Gastrocnemius medialis (tissue), 4 donors: ENCODE results near the gene UBP1. TPM values are rescaled to one million over a fixed set of nuclear protein-coding genes. Genes with fewer than 3 reads are reported as not detected.

ENCODE experiments used
- ATAC-seq, 2 donors: fragments of 150-250 bp; one replicate each; pipeline ENCODE4 v1.9.1; 2016
- DNase-seq, 2 donors: peaks; one replicate each; pipeline ENCODE4 v3.0.0-alpha.2; 2019
- H3K27ac ChIP-seq, 4 donors: fragments of 200-600 bp; sonication (generic); 1 replicate in 1 of 4; 2 replicates in 3 of 4; pipeline ENCODE4 v1.5.1; 2016 to 2018; ENCODE audit warnings: mild to moderate bottlenecking in 2 of 4, moderate library complexity in 1 of 4
- H3K27me3 ChIP-seq, 3 donors: fragments of 200-600 bp; sonication (generic) in 2 of 3; 1 replicate in 1 of 3; 2 replicates in 2 of 3; pipeline versions ENCODE4 v1.5.1 to v1.6.0; 2016 to 2019; ENCODE audit warnings: mild to moderate bottlenecking in 1 of 3, moderate library complexity in 1 of 3
- H3K36me3 ChIP-seq, 2 donors: fragments of 200-600 bp; sonication (generic) in 1 of 2; one replicate each; pipeline ENCODE4 v1.5.1; 2017 to 2018
- H3K4me1 ChIP-seq, 2 donors: fragments of 200-600 bp; sonication (generic) in 1 of 2; one replicate each; pipeline ENCODE4 v1.5.1; 2016 to 2017; ENCODE audit warnings: mild to moderate bottlenecking in 2 of 2
- H3K4me3 ChIP-seq, 4 donors: fragments of 200-600 bp; sonication (generic) in 3 of 4; 1 replicate in 1 of 4; 2 replicates in 3 of 4; pipeline ENCODE4 v1.5.1; 2016 to 2019; ENCODE audit warnings: mild to moderate bottlenecking in 2 of 4
- H3K9me3 ChIP-seq, 3 donors: fragments of 200-600 bp; sonication (generic) in 2 of 3; 1 replicate in 1 of 3; 2 replicates in 2 of 3; pipeline ENCODE4 v1.5.1; 2016 to 2019
- CTCF ChIP-seq, 5 experiments: fragments of 450-650 bp in 3 of 5; fragments of 200-600 bp in 2 of 5; sonication (generic) in 2 of 5; IDR thresholded peaks in 4 of 5; conservative IDR thresholded peaks in 1 of 5; 1 replicate in 4 of 5; 2 replicates in 1 of 5; pipeline ENCODE4 v1.5.1; 2016 to 2019; ENCODE audit warnings: antibody characterized with exemption in 5 of 5, mild to moderate bottlenecking in 3 of 5, moderate library complexity in 3 of 5
- POLR2A ChIP-seq, 2 donors: fragments of 450-650 bp; IDR thresholded peaks; one replicate each; pipeline ENCODE4 v1.6.1; 2017; ENCODE audit warnings: antibody characterized with exemption in 2 of 2, mild to moderate bottlenecking in 2 of 2, moderate library complexity in 2 of 2
- in situ Hi-C, 4 donors: fragments of 200-750 bp; cut with MboI; loops; one replicate each; pipeline versions ENCODE4 v1.15.0 to v1.8.0; 2017; ENCODE audit warnings: low sequenced_read_pairs in 4 of 4
- intact Hi-C: fragments of 100-400 bp; cut with DNase I; formaldehyde crosslinking; loops from one replicate; pipeline ENCODE4 v1.15.1; 2023; ENCODE audit warnings: low total_unique reads
- total RNA-seq, 4 donors: library from RNA; depleted of rRNA; stranded (reverse); fragments of >200 nt; gene quantifications; one replicate each; pipeline versions ENCODE4 v1.1.0 to v1.2.3, GENCODE V29; 2016

Gene UBP1
- total RNA-seq, 4 donors from 2014 or later: 19.1 to 28.9 (median 24.2) TPM

- Histone ChIP-seq H3K27me3 (no peaks in the 10 kb centered on the region), H3K27ac (no peak overlapping the region), H3K36me3 (peaks cover 0 to 29% of the 10 kb centered on the region in 2 donors), H3K4me1 (no peaks in the 10 kb centered on the region), H3K4me3 (no peak overlapping the region), H3K9me3 (no peaks in the 10 kb centered on the region)
- intact Hi-C loops (no loop called here), in situ Hi-C loops (loop anchor here in 1 of 4 donors (25.0 kb wide), 1 partner anchor 247 kb away; no protein-coding TSS in a partner anchor)
- DNase-seq: no peak
- no peak for TF ChIP-seq CTCF (IDR thresholded peaks at IDR 0.05 in 4 of 5, conservative IDR thresholded peaks at IDR 0.05 in 1 of 5)
- no peak for ATAC-seq
Measured at GRCh38 chr3:33383951-33384350, 56.3 kb downstream of the UBP1 start.

GRCh38 chr3:33380653-33381052 lies 59.6 kb downstream of the UBP1 start:
- no peak overlapping the region for H3K27ac ChIP-seq
- intact Hi-C loops (no loop called here), in situ Hi-C loops (loop anchor here in 1 of 4 donors (25.0 kb wide), 1 partner anchor 243 kb away; no protein-coding TSS in a partner anchor)
- H3K4me3 ChIP-seq: no peak overlapping the region
- no peak for TF ChIP-seq CTCF (IDR thresholded peaks at IDR 0.05 in 4 of 5, conservative IDR thresholded peaks at IDR 0.05 in 1 of 5)
- peaks cover 0 to 2% of the 10 kb centered on the region in 2 donors for H3K36me3 ChIP-seq
- H3K27me3 ChIP-seq: no peaks in the 10 kb centered on the region
- no peaks in the 10 kb centered on the region for H3K9me3 ChIP-seq
- DNase-seq (no peak), ATAC-seq (peak in 1 of 2 donors; percentile 56)
- H3K4me1 ChIP-seq: peaks cover 0 to 2% of the 10 kb centered on the region in 2 donors

- no peak for DNase-seq
- in situ Hi-C loops: loop anchor here in 2 of 4 donors (10.0 to 25.0 kb wide), 2 partner anchors 241 to 243 kb away; no protein-coding TSS in a partner anchor
- no peaks in the 10 kb centered on the region for H3K9me3 ChIP-seq
- H3K4me3 ChIP-seq: no peak overlapping the region
- peaks cover under 1 to 4% of the 10 kb centered on the region in 2 donors for H3K4me1 ChIP-seq
- TF ChIP-seq POLR2A (IDR thresholded peaks at IDR 0.05): no peak
- H3K27me3 ChIP-seq: no peaks in the 10 kb centered on the region
- no peak for ATAC-seq
- H3K36me3 ChIP-seq: no peaks in the 10 kb centered on the region
- intact Hi-C loops: no loop called here
- no peak overlapping the region for H3K27ac ChIP-seq
Measured at GRCh38 chr3:33377931-33378330, 62.3 kb downstream of the UBP1 start.

GRCh38 chr3:33377489-33377888 lies 62.7 kb downstream of the UBP1 start:
- Histone ChIP-seq H3K9me3 (no peaks in the 10 kb centered on the region), H3K27ac (no peak overlapping the region), H3K27me3 (no peaks in the 10 kb centered on the region), H3K4me1 (peaks cover 4% of the 10 kb centered on the region in 2 donors), H3K36me3 (no peaks in the 10 kb centered on the region), H3K4me3 (no peak overlapping the region)
- in situ Hi-C loops: loop anchor here in 2 of 4 donors (10.0 to 25.0 kb wide), 2 partner anchors 240 to 243 kb away; no protein-coding TSS in a partner anchor
- TF ChIP-seq CTCF (IDR thresholded peaks at IDR 0.05 in 4 of 5, conservative IDR thresholded peaks at IDR 0.05 in 1 of 5) (no peak), POLR2A (IDR thresholded peaks at IDR 0.05) (no peak)
- intact Hi-C loops: no loop called here
- DNase-seq (no peak), ATAC-seq (no peak)

GRCh38 chr3:33373082-33373437 lies 67.1 kb downstream of the UBP1 start:
- peaks cover 4% of the 10 kb centered on the region in 2 donors for H3K4me1 ChIP-seq
- DNase-seq (no peak), ATAC-seq (peak in 1 of 2 donors; percentile 29)
- no peaks in the 10 kb centered on the region for H3K27me3 ChIP-seq
- intact Hi-C loops (no loop called here), in situ Hi-C loops (loop anchor here in 3 of 4 donors (5.0 to 10.0 kb wide), 2 partner anchors 238 to 241 kb away; no protein-coding TSS in a partner anchor)
- H3K36me3 ChIP-seq: no peaks in the 10 kb centered on the region
- no peak overlapping the region for H3K27ac ChIP-seq
- no peaks in the 10 kb centered on the region for H3K9me3 ChIP-seq
- TF ChIP-seq POLR2A (IDR thresholded peaks at IDR 0.05) (no peak), CTCF (IDR thresholded peaks at IDR 0.05 in 4 of 5, conservative IDR thresholded peaks at IDR 0.05 in 1 of 5) (peak in 3 of 5 experiments; percentile 3 to 27 (median 23))
- H3K4me3 ChIP-seq: no peak overlapping the region
